Hair follicular keratinocyte (primary cell): Measurements from ENCODE around the gene ACVR1C. TPM values are rescaled to one million over a fixed set of nuclear protein-coding genes. Genes with fewer than 3 reads are reported as not detected.

Source experiments
- total RNA-seq: library from RNA; depleted of rRNA; stranded (reverse); fragments of >200 nt; gene quantifications from 2 replicates; pipeline ENCODE4 v1.2.3, GENCODE V29; 2015

ACVR1C gene
- total RNA-seq = 0.30 TPM in 1 of 2 replicates, not detected in the other

DNA sequence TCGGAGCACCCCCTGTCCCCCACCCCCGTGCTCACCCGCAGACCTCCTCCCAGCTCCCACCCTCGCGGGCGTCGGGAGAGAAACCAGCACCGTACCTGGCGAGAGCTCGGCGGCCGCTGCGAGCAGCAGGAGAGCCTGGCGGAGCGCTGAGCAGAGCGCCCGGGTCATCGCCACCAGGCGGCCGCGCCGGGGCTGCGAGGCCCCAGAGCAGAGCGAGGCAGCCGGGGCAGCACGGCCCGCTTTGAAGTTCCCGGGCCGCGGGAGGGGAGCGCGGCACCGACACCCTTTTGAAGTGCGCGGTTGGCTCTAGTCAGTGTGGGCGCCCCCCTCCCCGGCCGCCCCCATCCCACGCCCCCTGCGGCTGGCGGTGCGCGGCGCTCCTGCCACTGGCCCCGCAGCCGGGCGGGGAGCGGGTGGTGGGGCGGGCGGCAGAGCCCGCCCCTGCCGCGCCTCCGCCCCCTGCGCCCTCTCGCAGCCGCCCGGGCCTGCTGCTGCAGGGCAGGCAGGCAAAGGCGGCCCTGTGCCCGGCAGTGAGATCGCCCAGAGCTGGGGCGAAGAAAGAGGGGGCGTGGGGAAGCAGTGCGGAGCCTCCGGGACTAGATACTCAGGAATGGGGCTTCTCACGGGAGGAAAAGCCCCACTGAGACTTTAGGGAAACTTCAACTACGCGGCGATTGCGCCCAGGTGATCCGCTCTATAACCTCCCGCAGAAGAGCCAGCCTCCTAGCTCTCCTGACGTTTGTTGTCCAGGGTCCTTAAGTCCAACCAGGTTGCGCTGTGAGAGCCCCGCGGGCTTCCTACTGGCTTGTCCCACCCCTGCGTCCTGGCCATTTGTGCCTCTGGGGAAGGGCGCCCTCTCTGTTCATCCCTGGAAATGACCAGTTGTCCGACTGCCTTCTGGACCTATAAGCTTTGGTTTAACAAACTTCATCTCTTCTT, at the start of gene ACVR1C:
TSS of gene ACVR1C (minus strand) at position 388 of the 939 bp plus-strand sequence. CDS start at position 168, 220 bp downstream.

Other genes with a start within 250 kb of the ACVR1C start
- not detected in 2 replicates for gene CYTIP, start 184.8 kb downstream of the ACVR1C start, total RNA-seq
- 10.0 and 17.3 TPM in 2 replicates for gene ACVR1, start 247.5 kb upstream of the ACVR1C start, total RNA-seq